ENCODE measurements around the gene ERAL1. TPM values are rescaled to one million over a fixed set of nuclear protein-coding genes. Genes with fewer than 3 reads are reported as not detected.

The ERAL1 gene
- total RNA-seq, 1 donor, result 38.1 TPM

GRCh38 chr17:28895794-28896447 lies 41.1 kb downstream of the ERAL1 start:
- TF ChIP-seq CTCF (IDR thresholded peaks at IDR 0.05; ENCODE audit: insufficient read depth, low read length), result no peak
- H3K4me3 ChIP-seq (ENCODE audit: low read depth, low read length), result peak overlapping the region; percentile 80
- no peak for DNase-seq (ENCODE audit: low read depth)

- no peak for TF ChIP-seq CTCF (IDR thresholded peaks at IDR 0.05; ENCODE audit: insufficient read depth, low read length)
- peak; percentile 27 for DNase-seq (ENCODE audit: low read depth)
- peak overlapping the region; percentile 80 for H3K4me3 ChIP-seq (ENCODE audit: low read depth, low read length)
These were observed 41.7 kb downstream of the ERAL1 start for GRCh38 chr17:28896491-28896883.

- peak; percentile 62 for DNase-seq (ENCODE audit: low read depth)
- peak within 1 kb of the TSS; percentile 80 for H3K4me3 ChIP-seq (ENCODE audit: low read depth, low read length)
- peak; percentile 53 for TF ChIP-seq CTCF (IDR thresholded peaks at IDR 0.05; ENCODE audit: insufficient read depth, low read length)
These were observed 42.3 kb downstream of the ERAL1 start, which contains the start of gene FLOT2 for GRCh38 chr17:28896884-28897768. Gene FLOT2 (minus strand): TSS chr17:28897733. CDS start chr17:28897574, 159 bp downstream.

- DNase-seq (ENCODE audit: low read depth), result no peak
- no peak for TF ChIP-seq CTCF (IDR thresholded peaks at IDR 0.05; ENCODE audit: insufficient read depth, low read length)
These were observed 43.1 kb downstream of the ERAL1 start for GRCh38 chr17:28897769-28898526.

GRCh38 chr17:28898527-28898955 lies 43.7 kb downstream of the ERAL1 start:
- peak overlapping the region; percentile 9 for H3K4me3 ChIP-seq (ENCODE audit: low read depth, low read length)
- no peak for TF ChIP-seq CTCF (IDR thresholded peaks at IDR 0.05; ENCODE audit: insufficient read depth, low read length)
- DNase-seq (ENCODE audit: low read depth), result no peak

More at GRCh38 chr17:28897769-28898526, 43.1 kb downstream of the ERAL1 start:
- peak overlapping the region; percentile 80 for H3K4me3 ChIP-seq (ENCODE audit: low read depth, low read length)

GRCh38 chr17:28899212-28899815 lies 44.5 kb downstream of the ERAL1 start:
- TF ChIP-seq CTCF (IDR thresholded peaks at IDR 0.05; ENCODE audit: insufficient read depth, low read length), result no peak
- DNase-seq (ENCODE audit: low read depth), result no peak
- no peak overlapping the region for H3K4me3 ChIP-seq (ENCODE audit: low read depth, low read length)

Measured in fibroblast of the aortic adventitia (primary cell).